Colonic mucosa (tissue), 4 donors: ENCODE data around the gene LINGO1. TPM values are rescaled to one million over a fixed set of nuclear protein-coding genes. Genes with fewer than 3 reads are reported as not detected.

Experiments used
- DNase-seq: peaks from one replicate; pipeline ENCODE4 v3.0.0-alpha.2; 2020
- H3K27ac ChIP-seq: fragments of 200-600 bp; one replicate; pipeline ENCODE4 v1.8.0; 2021
- H3K27me3 ChIP-seq: fragments of 200-600 bp; one replicate; pipeline ENCODE4 v1.8.0; 2021
- H3K36me3 ChIP-seq: fragments of 200-600 bp; one replicate; pipeline ENCODE4 v1.8.0; 2021
- H3K4me1 ChIP-seq: fragments of 200-600 bp; one replicate; pipeline ENCODE4 v1.8.0; 2021; ENCODE audit warnings: mild to moderate bottlenecking
- H3K4me3 ChIP-seq: fragments of 200-600 bp; one replicate; pipeline ENCODE4 v1.8.0; 2021
- H3K9ac ChIP-seq, 2 donors: one replicate each; pipeline ENCODE4 v1.7.0; 2013; ENCODE audit warnings: control low read depth in 2 of 2, low read depth in 2 of 2, low read length in 2 of 2
- H3K9me3 ChIP-seq: fragments of 200-600 bp; one replicate; pipeline ENCODE4 v1.8.0; 2021
- intact Hi-C: fragments of 100-400 bp; cut with DNase I; formaldehyde crosslinking; loops from one replicate; pipeline ENCODE4 v1.14.1; 2022
- total RNA-seq, 2 donors: library from RNA; stranded (reverse); fragmentation: NEBNext Ultra II Directional in 1 of 2; extraction: Animal tissue kit (Norgen Biotek cat#: 25700) in 1 of 2; gene quantifications; one replicate each; pipeline ENCODE4 v1.2.1, GENCODE V29; 2021
- TF ChIP-seq, protein P1 (sequence below): fragments of 200-600 bp; IDR thresholded peaks from one replicate; pipeline ENCODE4 v1.8.0; 2022; ENCODE audit warnings: antibody characterized with exemption, mild to moderate bottlenecking
- donor health status: healthy.
- donor health status: DM: no; HTN: no; CAD: no.
- donor health status: DM: no; HTN: no; CAD: no.

The LINGO1 gene
- total RNA-seq, 2 donors from 2014 or later = 0.79 to 1.1 TPM

DNA sequence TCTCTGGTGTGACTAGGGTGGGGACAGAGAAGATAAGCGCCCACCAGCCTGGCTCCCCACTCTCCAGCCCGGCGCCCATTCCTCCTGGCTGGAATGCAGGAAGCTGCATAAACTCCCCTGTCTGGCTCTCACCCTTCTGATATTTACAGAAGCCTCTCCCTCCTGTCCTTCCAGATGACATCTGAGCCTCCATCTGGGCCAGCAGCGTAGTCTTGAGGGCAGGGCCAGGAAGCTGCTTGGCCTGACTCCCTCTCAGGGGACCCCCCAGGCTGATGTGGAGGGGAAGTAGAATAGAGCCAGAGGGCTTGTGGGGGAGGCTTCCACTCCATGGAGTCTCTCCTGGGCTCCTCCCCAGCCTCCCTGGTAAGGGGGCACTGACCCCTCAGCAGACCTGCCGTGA, 49.9 kb downstream of the LINGO1 start:
- DNase-seq = no peak
- peak overlapping the region in 1 of 2 donors; percentile 14 for H3K9ac ChIP-seq
- TF ChIP-seq, protein P1, sequence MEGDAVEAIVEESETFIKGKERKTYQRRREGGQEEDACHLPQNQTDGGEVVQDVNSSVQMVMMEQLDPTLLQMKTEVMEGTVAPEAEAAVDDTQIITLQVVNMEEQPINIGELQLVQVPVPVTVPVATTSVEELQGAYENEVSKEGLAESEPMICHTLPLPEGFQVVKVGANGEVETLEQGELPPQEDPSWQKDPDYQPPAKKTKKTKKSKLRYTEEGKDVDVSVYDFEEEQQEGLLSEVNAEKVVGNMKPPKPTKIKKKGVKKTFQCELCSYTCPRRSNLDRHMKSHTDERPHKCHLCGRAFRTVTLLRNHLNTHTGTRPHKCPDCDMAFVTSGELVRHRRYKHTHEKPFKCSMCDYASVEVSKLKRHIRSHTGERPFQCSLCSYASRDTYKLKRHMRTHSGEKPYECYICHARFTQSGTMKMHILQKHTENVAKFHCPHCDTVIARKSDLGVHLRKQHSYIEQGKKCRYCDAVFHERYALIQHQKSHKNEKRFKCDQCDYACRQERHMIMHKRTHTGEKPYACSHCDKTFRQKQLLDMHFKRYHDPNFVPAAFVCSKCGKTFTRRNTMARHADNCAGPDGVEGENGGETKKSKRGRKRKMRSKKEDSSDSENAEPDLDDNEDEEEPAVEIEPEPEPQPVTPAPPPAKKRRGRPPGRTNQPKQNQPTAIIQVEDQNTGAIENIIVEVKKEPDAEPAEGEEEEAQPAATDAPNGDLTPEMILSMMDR = no peak
- intact Hi-C loops = no loop called here
- H3K27ac ChIP-seq = no peak overlapping the region
- H3K9me3 ChIP-seq = no peaks in the 10 kb centered on the region
- no peaks in the 10 kb centered on the region for H3K27me3 ChIP-seq
- no peaks in the 10 kb centered on the region for H3K36me3 ChIP-seq
- H3K4me1 ChIP-seq = no peaks in the 10 kb centered on the region
- no peak overlapping the region for H3K4me3 ChIP-seq

DNA sequence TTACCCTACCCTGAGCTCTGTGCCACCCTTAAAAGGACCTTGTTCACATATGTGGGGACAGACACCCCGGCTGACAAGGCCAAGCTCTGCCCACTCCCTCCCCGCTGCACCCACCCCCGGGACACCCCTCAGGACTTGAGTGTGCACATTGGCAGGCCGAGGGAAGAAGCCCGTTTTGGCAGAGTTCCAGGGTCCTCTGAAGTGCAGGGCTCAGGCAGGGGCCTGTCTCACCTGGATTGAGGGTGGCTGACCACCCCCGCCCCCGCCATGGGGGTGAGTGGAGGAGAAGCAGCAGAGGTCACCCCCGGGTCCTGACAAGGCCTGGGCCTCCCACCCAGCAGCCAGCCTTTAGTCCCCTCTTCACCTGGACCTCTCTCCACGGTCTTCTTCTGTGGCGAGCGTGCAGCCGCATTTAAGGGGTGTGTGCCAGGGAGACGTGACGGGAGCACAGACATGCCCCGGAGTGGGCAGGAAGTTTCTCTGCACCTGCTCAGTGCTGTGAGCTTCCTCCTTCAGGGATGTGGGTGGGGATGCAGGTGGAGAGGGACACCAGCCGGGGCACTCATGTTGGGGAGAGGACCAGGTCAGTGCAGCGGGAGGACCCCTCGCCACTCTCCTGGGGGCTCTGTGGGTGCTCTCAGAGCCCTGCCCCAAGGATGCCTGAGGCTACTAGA, 50.7 kb downstream of the LINGO1 start:
- DNase-seq = peak; percentile 27
- H3K27ac ChIP-seq = no peak overlapping the region
- no peaks in the 10 kb centered on the region for H3K27me3 ChIP-seq
- no peaks in the 10 kb centered on the region for H3K9me3 ChIP-seq
- TF ChIP-seq, protein P1 = no peak
- intact Hi-C loops = no loop called here
- H3K4me3 ChIP-seq = no peak overlapping the region
- H3K36me3 ChIP-seq = no peaks in the 10 kb centered on the region
- no peaks in the 10 kb centered on the region for H3K4me1 ChIP-seq
- peak overlapping the region in 1 of 2 donors; percentile 14 for H3K9ac ChIP-seq

DNA sequence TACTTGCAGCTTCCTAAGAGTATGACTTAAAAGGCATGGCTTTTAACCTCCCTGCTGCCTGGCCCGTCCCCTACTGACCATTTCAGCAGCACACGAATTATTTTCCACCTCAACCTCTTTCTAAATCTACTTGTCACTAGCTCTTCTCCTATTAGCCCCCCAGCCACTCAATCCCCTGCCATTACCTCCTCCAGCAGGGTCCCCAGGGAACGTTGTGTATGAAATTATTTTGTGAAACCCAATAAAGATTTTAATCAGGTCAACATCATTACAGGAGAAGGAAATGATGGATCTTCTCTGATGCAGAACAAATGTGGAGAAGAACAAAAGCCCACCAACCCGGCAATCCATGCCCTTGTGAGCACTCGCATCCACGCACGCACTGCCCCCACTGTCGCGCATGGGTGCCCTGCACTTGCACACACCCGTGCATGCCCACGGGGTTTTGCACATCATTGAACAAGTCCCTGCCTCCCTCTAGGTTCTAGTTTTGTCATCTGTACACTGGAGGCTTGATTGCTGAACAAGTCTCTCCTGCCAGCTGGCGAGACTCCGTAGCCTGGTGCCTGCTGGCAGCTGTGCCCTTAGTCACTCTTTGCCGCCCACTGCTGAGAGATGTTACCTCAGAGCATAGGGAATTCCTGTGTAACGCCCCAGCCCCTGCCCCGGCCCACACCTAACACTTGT, 51.6 kb downstream of the LINGO1 start:
- no peaks in the 10 kb centered on the region for H3K36me3 ChIP-seq
- H3K27me3 ChIP-seq = no peaks in the 10 kb centered on the region
- no peak overlapping the region for H3K4me3 ChIP-seq
- H3K27ac ChIP-seq = no peak overlapping the region
- H3K9me3 ChIP-seq = no peaks in the 10 kb centered on the region
- intact Hi-C loops = no loop called here
- no peak for DNase-seq
- H3K4me1 ChIP-seq = no peaks in the 10 kb centered on the region
- H3K9ac ChIP-seq = no peak overlapping the region
- TF ChIP-seq, protein P1 = no peak

DNA sequence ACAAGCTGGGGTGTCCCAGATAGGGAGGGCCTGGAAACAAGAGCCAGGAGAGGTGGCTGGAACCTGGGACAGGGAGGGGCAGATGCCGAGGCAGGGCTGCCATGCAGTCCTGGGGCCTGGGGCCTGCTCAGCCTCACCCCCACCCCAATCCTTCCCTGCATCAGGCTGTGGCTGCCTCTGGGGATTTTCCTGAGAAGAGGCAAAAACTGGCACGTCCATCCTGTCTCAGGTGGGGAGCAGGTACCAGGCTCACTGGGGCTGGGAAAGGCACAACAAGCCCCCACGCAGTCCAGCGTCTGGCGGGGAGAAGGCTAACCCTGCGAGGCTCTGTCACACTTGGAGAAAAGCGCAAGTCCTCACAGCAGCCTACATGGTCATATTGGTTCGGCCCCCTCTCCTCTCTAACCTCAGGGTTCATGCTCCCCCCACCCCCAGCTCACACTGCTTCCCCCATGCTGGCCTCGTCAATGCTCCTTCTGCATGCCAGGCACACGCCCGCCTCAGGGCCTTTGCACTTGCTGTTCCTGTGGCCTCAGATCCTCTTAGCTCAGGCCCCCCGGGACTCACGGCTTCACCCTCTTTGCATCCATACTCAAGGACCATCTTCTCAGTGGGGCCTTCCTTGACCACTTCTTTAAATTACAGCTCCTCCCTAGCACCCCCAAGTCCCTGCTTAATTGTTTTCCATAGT, 53.1 kb downstream of the LINGO1 start:
- no peak overlapping the region for H3K4me3 ChIP-seq
- H3K4me1 ChIP-seq = no peaks in the 10 kb centered on the region
- no peak overlapping the region for H3K9ac ChIP-seq
- DNase-seq = no peak
- intact Hi-C loops = no loop called here
- H3K27ac ChIP-seq = no peak overlapping the region
- TF ChIP-seq, protein P1 = no peak
- H3K9me3 ChIP-seq = no peaks in the 10 kb centered on the region
- no peaks in the 10 kb centered on the region for H3K27me3 ChIP-seq
- H3K36me3 ChIP-seq = no peaks in the 10 kb centered on the region

DNA sequence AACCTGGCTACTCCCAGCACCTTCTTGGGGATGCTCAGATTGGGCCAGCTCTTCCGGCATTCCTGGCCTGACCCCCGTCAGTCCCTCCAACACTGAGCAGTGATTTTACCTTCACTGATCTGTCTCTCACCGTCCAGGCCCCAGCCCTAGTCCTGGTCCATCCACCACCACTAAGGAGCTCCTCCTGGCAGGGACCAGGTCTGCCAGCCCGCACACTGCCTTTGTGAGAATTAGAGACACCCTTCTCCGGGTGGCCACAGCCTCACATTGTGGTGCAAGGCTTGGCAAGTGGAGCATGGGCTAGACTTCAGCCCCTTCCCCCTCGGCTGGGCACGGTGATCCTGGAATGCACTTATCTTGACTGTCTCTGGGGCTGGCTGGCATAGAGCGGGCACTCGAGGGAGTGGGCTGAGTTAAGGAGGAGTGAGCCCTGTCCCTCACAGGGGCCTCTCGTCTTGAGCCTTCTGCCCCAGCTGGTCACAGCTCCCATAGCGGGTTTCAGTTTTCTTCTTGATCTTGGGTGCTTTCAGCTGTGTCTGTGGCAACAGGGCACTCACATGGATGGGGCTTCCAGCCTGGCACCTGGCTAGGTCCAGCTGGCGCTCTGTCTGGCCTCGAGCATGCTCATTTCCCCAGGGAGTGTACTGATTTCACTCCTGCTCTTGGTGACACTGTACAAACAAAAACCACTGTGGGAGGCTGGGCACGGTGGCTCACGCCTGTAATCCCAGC, 53.9 kb downstream of the LINGO1 start:
- H3K4me1 ChIP-seq = no peaks in the 10 kb centered on the region
- H3K36me3 ChIP-seq = no peaks in the 10 kb centered on the region
- no peak overlapping the region for H3K4me3 ChIP-seq
- H3K9me3 ChIP-seq = no peaks in the 10 kb centered on the region
- no peak for DNase-seq
- intact Hi-C loops = no loop called here
- TF ChIP-seq, protein P1 = no peak
- H3K27ac ChIP-seq = no peak overlapping the region
- no peak overlapping the region for H3K9ac ChIP-seq
- no peaks in the 10 kb centered on the region for H3K27me3 ChIP-seq
